Adrenal gland (tissue), 12 donors: ENCODE data around the gene TUBB2B. TPM values are rescaled to one million over a fixed set of nuclear protein-coding genes. Genes with fewer than 3 reads are reported as not detected.

Source experiments
- DNase-seq, 7 donors: peaks; one replicate each; pipeline ENCODE4 v3.0.0-alpha.2; 2019 to 2020
- H3K27ac ChIP-seq, 5 donors: fragments of 200-600 bp; sonication (generic) in 4 of 5; 1 replicate in 3 of 5; 2 replicates in 2 of 5; pipeline versions ENCODE4 v1.5.1 to v1.8.0; 2016 to 2020; ENCODE audit warnings: mild to moderate bottlenecking in 1 of 5
- H3K27me3 ChIP-seq: fragments of 200-600 bp; 2 replicates; pipeline ENCODE4 v1.8.0; 2021
- H3K36me3 ChIP-seq, 2 donors: fragments of 200-600 bp; replicated peaks in 1 of 2; 1 replicate in 1 of 2; 2 replicates in 1 of 2; pipeline versions ENCODE4 v1.5.1 to v1.8.0; 2018 to 2022
- H3K4me1 ChIP-seq, 2 donors: fragments of 200-600 bp; replicated peaks in 1 of 2; 1 replicate in 1 of 2; 2 replicates in 1 of 2; pipeline versions ENCODE4 v1.5.1 to v1.8.0; 2018 to 2021
- H3K4me3 ChIP-seq, 4 donors: fragments of 200-600 bp; sonication (generic) in 3 of 4; one replicate each; pipeline ENCODE4 v1.5.1; 2016 to 2018
- H3K9me3 ChIP-seq, 3 donors: fragments of 200-600 bp; sonication (generic) in 1 of 3; replicated peaks in 1 of 3; 1 replicate in 2 of 3; 2 replicates in 1 of 3; pipeline versions ENCODE4 v1.5.1 to v1.8.0; 2016 to 2021
- POLR2A ChIP-seq, 2 donors: fragments of 450-650 bp; IDR thresholded peaks; one replicate each; pipeline ENCODE4 v1.6.1; 2017; ENCODE audit warnings: antibody characterized with exemption in 2 of 2, mild to moderate bottlenecking in 2 of 2, moderate library complexity in 1 of 2
- WGBS, 4 donors: extraction: QIAGEN DNeasy Blood & Tissue Kit in 2 of 4; methylation state at CpG; one replicate each; pipeline versions ENCODE4 v1.1.5 to v1.1.7; 2013 to 2017; 5-methylcytosine and 5-hydroxymethylcytosine counted together
- intact Hi-C, 2 donors: fragments of 100-400 bp; cut with DNase I; formaldehyde crosslinking; loops; one replicate each; pipeline versions ENCODE4 v1.14.1 to v1.15.0; 2022 to 2023
- polyA plus RNA-seq, 3 donors: library from polyadenylated mRNA; stranded (reverse); fragments of 200-250 nt in 2 of 3; fragments of 350-450 nt in 1 of 3; fragmentation: Illumina TruSeq in 1 of 3; extraction: RNeasy Lipid Tissue Mini Kit (QIAGEN cat#74804) in 1 of 3; gene quantifications; one replicate each; pipeline ENCODE4 v1.2.3, GENCODE V29; 2013 to 2014
- total RNA-seq, 9 donors: library from RNA; depleted of rRNA in 4 of 9; stranded (reverse); fragments of >200 nt in 4 of 9; fragments of 120-200 nt in 1 of 9; fragmentation: NEBNext Ultra II Directional in 1 of 9; extraction: Animal tissue kit (Norgen Biotek cat#: 25700) in 1 of 9; gene quantifications; one replicate each; pipeline versions ENCODE4 v1.1.0 to v1.2.4, GENCODE V29; 2013 to 2023
- TF ChIP-seq, protein P1 (sequence below), 6 experiments: fragments of 450-650 bp in 4 of 6; fragments of 200-600 bp in 2 of 6; sonication (generic) in 1 of 6; IDR thresholded peaks; 1 replicate in 5 of 6; 2 replicates in 1 of 6; pipeline versions ENCODE4 v1.5.1 to v1.8.0; 2016 to 2021; ENCODE audit warnings: antibody characterized with exemption in 6 of 6, mild to moderate bottlenecking in 2 of 6, moderate library complexity in 1 of 6
- donor health status: healthy with polysubstance abuse.
- donor health status: Bipolar disorder and iron deficiency.
- donor health status: DM: yes; HTN: yes; CAD: no.
- donor health status: DM: no; HTN: no; CAD: no.
- donor health status: DM: no; HTN: no; CAD: no.
- donor health status: DM: yes; HTN: yes; CAD: no.

Gene TUBB2B
- total and polyA plus RNA-seq, 12 donors, result 0.98 to 37.3 (median 2.1) TPM; not detected in 1

DNA sequence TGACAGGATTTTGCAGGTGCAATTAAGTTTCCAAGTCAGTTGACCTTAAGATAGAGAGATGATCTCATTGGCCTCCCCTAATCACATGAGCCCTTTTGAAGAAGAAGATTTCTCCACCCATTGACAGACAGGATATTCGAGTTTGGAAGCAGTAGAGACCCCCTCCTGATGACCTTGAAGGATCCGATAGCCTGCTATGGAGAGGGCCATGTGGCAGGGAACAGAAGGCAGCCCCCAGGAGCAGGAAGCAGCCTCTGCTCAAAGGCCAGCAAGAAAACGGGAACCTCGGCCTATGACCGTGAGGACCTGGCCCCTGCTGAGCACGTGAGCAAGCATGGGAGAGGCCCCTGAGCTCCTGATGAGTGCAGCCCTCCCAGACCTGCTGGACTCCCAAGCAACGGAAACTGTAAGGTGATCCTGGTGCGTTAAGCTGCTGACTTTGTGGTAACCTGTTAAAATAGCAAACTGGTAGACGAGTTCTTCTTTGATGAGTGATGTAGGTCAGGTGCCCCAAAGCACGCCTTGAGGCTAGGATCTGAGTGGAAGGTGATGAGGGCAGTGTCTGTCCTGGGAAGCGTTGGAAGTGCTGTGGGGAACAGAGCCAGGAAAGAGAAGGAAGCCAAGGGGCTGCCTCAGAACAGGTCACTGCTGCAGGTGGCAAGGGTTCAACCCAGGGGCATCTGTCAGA lies 51.6 kb downstream of the TUBB2B start:
- no peaks in the 10 kb centered on the region for H3K27me3 ChIP-seq

More for the DNA sequence above, 51.6 kb downstream of the TUBB2B start:
- 74 to 83% (median 76%) methylated on average over 7 to 11 of the region's 11 CpGs for WGBS, 4 donors
- no peak overlapping the region for H3K27ac ChIP-seq
- no peaks in the 10 kb centered on the region for H3K36me3 ChIP-seq
- TF ChIP-seq POLR2A (IDR thresholded peaks at IDR 0.05), result no peak
- TF ChIP-seq, protein P1, sequence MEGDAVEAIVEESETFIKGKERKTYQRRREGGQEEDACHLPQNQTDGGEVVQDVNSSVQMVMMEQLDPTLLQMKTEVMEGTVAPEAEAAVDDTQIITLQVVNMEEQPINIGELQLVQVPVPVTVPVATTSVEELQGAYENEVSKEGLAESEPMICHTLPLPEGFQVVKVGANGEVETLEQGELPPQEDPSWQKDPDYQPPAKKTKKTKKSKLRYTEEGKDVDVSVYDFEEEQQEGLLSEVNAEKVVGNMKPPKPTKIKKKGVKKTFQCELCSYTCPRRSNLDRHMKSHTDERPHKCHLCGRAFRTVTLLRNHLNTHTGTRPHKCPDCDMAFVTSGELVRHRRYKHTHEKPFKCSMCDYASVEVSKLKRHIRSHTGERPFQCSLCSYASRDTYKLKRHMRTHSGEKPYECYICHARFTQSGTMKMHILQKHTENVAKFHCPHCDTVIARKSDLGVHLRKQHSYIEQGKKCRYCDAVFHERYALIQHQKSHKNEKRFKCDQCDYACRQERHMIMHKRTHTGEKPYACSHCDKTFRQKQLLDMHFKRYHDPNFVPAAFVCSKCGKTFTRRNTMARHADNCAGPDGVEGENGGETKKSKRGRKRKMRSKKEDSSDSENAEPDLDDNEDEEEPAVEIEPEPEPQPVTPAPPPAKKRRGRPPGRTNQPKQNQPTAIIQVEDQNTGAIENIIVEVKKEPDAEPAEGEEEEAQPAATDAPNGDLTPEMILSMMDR (IDR thresholded peaks at IDR 0.05), result no peak
- H3K9me3 ChIP-seq, result no peaks in the 10 kb centered on the region
- H3K4me3 ChIP-seq, result no peak overlapping the region
- intact Hi-C loops, result no loop called here
- no peaks in the 10 kb centered on the region for H3K4me1 ChIP-seq
- no peak for DNase-seq

Other genes starting within 250 kb of the TUBB2B start
- gene NQO2, start 227.8 kb downstream of the TUBB2B start, total RNA-seq, result 100 to 1,000 TPM; 133 to 200 (median 157) TPM
- gene NQO2, start 227.8 kb downstream of the TUBB2B start, polyA plus RNA-seq, result 100 to 1,000 TPM; 100 to 177 (median 158) TPM
- gene RIPK1, start 159.2 kb downstream of the TUBB2B start, total RNA-seq, result 10 to 100 TPM; 15.7 to 21.7 (median 20.2) TPM
- gene RIPK1, start 159.2 kb downstream of the TUBB2B start, polyA plus RNA-seq, result 10 to 100 TPM; 18.9 to 20.9 (median 20.9) TPM
- gene BPHL, start 108.9 kb downstream of the TUBB2B start, total RNA-seq, result 10 to 100 TPM; 17.2 to 58.1 (median 23.4) TPM
- gene BPHL, start 108.9 kb downstream of the TUBB2B start, polyA plus RNA-seq, result 10 to 100 TPM; 22.4 to 32.4 (median 27.2) TPM
- 10 to 100 TPM in 7 of 9 donors, 1 to 10 TPM in 2; 6.4 to 59.9 (median 21.9) TPM for gene TUBB2A, start 70.1 kb downstream of the TUBB2B start, total RNA-seq
- gene TUBB2A, start 70.1 kb downstream of the TUBB2B start, polyA plus RNA-seq, result 10 to 100 TPM; 10.7 to 18.4 (median 13.6) TPM
- 10 to 100 TPM in 8 of 9 donors, 1 to 10 TPM in 1; 4.9 to 23.6 (median 19.5) TPM for gene PSMG4, start 31.3 kb upstream of the TUBB2B start, total RNA-seq
- 10 to 100 TPM; 17.9 to 87.5 (median 55.7) TPM for gene PSMG4, start 31.3 kb upstream of the TUBB2B start, polyA plus RNA-seq
- gene SLC22A23, start 229.4 kb upstream of the TUBB2B start, total RNA-seq, result 10 to 100 TPM in 3 of 9 donors, 1 to 10 TPM in 6; 2.6 to 18.5 (median 7.0) TPM
- 1 to 10 TPM; 2.3 to 2.7 (median 2.5) TPM for gene SLC22A23, start 229.4 kb upstream of the TUBB2B start, polyA plus RNA-seq